Skeletal muscle satellite cell (primary cell): ENCODE results near the gene LAMP1.

Experiments used
- H3K27me3 ChIP-seq: 2 replicates; pipeline ENCODE4 v1.7.0; 2013; ENCODE audit warnings: low read length; ENCODE audit not compliant: control insufficient read depth, insufficient read depth
- H3K36me3 ChIP-seq: 2 replicates; pipeline ENCODE4 v1.7.0; 2013; ENCODE audit warnings: mild to moderate bottlenecking, control low read depth, low read length; ENCODE audit not compliant: insufficient read depth
- H3K4me1 ChIP-seq: 2 replicates; pipeline ENCODE4 v1.7.0; 2013; ENCODE audit warnings: low read length; ENCODE audit not compliant: control insufficient read depth, insufficient read depth
- H3K4me2 ChIP-seq: 2 replicates; pipeline ENCODE4 v1.7.0; 2013; ENCODE audit warnings: mild to moderate bottlenecking, low read length
- H3K4me3 ChIP-seq: 2 replicates; pipeline ENCODE4 v1.7.0; 2013; ENCODE audit warnings: low read length
- H3K9ac ChIP-seq: 2 replicates; pipeline ENCODE4 v1.7.0; 2013; ENCODE audit warnings: mild to moderate bottlenecking, low read depth, low read length, moderate library complexity
- H3K9me3 ChIP-seq: replicated peaks from 2 replicates; pipeline ENCODE4 v1.7.0; 2013; ENCODE audit warnings: mild to moderate bottlenecking, control low read depth, low read length

LAMP1 gene

DNA sequence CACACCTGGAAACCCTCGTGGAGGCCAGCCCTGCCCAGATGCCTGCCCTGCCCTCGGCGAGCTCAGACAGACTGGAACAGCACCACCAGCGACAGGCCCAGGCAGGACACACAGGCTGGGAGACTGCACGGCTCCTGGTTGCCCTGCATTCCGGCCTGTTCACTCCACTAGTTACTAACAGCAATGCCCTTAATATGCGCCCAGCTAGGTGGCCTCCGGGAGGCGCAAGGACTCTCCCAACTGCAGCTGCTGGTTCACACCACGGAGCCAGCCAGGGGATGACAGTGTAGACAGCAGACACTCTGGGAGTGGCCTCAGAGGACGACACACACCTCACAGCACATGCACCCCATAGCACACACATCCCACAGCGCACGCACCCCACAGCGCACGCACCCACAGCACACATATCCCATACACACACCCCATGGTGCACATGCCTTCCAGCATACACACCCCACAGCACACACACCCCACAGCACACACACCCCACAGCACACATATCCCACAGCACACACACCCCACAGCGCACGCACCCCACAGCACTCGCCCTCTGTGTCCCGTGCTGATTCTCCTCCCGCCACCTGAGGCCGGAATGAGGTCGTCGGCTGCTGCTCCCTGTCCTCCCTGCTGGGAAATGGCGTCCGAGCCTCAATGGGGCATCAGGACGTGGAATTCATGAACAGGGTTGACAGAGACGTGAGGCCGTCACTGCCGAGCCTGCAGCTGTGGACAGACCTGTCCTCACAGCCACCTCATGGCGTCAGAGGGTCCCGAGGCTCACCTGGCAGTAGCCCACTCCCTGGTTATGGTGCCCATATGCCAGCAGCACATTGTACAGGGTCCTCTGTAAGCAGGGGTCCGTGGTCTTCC is 53.3 kb downstream of the LAMP1 start:
- H3K4me2 ChIP-seq, result no peak overlapping the region
- H3K9ac ChIP-seq, result no peak overlapping the region
- no peak overlapping the region for H3K4me3 ChIP-seq
- H3K27me3 ChIP-seq, result no peaks in the 10 kb centered on the region
- H3K9me3 ChIP-seq, result no peaks in the 10 kb centered on the region
- no peaks in the 10 kb centered on the region for H3K36me3 ChIP-seq
- H3K4me1 ChIP-seq, result no peaks in the 10 kb centered on the region

DNA sequence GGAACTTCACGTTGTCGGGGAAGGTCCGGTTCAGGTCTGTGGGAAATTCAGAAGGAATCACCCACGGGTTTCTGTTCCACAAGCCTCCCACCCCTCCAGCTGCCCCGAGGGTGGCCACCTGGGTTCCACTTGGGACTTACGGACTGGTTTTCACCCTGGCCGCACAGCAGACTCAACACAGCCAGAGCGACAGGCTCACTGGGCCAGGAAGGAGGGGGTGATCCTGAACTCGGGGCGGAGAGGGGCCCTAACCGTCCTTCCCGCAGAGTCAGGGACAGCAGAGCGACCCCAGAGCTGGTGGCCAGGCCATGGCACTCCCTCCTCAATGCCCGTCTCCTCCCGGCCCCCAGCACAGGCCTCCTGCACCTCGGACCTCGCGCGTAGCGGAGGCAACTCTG is 53.9 kb downstream of the LAMP1 start:
- no peak overlapping the region for H3K4me3 ChIP-seq
- H3K4me2 ChIP-seq, result no peak overlapping the region
- no peaks in the 10 kb centered on the region for H3K4me1 ChIP-seq
- no peaks in the 10 kb centered on the region for H3K27me3 ChIP-seq
- H3K36me3 ChIP-seq, result no peaks in the 10 kb centered on the region
- no peaks in the 10 kb centered on the region for H3K9me3 ChIP-seq
- H3K9ac ChIP-seq, result no peak overlapping the region

DNA sequence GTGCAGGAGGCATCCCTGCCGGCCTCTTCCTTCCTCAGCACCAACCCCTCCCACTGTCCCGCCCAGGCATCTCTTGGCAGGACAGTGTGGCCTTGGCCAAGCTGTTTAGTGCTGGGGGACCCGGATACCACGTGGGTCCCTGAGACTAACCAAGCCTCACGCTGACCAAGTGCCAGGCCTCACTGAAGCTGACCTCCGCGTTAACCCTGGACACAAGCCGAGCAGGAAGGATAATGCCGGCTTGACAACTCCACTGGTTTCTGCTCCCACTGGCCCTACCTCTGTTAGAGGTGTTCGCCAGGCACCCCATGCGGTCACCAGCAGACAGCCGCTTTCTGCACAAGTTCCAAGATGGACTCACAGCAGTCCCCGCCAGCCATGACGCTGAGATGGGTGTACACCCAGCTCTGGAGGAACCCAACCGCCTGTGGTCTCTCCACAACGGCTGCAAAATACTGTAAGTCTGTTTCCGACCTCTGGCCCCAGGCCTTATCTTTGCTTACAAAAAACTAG is 54.5 kb downstream of the LAMP1 start:
- Histone ChIP-seq H3K36me3 (no peaks in the 10 kb centered on the region), H3K4me3 (no peak overlapping the region), H3K9ac (no peak overlapping the region), H3K9me3 (no peaks in the 10 kb centered on the region), H3K4me1 (no peaks in the 10 kb centered on the region), H3K27me3 (no peaks in the 10 kb centered on the region), H3K4me2 (no peak overlapping the region)

DNA sequence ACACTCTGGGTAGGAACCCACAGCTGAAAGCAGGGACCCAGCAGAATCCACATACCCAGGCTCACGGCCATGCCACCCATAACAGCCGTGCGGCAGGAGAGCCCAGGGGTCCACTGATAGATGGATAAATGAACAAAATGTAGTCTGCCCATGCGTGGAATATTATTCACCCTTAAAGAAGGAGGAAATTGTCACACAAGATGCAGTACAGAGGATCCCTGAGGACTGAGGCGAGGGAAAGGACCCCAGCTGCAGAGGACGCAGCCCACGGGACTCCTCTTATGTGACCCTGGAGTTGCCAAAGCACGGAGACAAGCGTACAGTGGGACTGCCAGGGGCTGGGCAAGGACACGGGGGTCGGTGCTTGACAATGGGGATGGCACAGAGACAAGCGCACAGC is 56.2 kb downstream of the LAMP1 start:
- Histone ChIP-seq H3K9ac (no peak overlapping the region), H3K36me3 (no peaks in the 10 kb centered on the region)

DNA sequence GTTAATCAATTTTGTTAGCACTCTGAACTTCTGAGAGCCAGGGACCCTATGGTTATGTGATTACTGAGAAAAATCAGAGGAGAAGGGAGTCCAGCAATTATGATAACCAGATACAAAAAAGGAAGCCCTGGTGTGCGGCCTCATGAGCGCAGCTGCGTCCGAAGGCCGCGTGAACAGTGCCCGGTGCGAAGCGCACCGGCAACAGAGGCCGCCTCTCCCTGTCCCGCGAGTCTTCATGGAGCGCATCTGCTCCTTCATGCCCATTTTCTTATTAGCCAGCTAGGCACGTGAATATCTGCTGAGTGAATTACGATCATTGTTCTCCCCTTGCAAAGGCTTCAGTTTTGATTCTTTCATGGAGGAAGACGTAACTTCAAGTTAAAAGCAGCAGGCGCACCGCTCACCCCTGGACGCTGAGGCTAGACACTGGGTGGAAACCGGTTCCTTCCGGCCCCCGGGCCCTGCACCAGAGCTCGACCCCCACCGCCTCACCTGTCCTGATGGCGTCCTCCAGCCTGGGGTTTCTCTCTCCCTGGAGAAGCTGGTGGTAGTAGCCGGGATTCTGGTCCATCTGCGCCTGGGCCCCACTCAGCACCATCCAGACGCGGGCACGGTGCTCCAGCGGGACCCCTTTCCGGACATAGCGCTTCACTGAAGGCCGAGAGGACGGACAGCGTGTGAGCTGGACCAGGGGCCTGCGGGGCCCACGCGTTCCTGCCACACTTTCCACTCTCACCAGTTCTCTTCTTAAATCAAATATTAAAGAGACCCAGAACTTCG is 58.0 kb downstream of the LAMP1 start:
- H3K9ac ChIP-seq, result no peak overlapping the region
- no peaks in the 10 kb centered on the region for H3K36me3 ChIP-seq
- peaks cover 6% of the 10 kb centered on the region for H3K4me1 ChIP-seq
- no peaks in the 10 kb centered on the region for H3K9me3 ChIP-seq
- peaks cover 4% of the 10 kb centered on the region for H3K27me3 ChIP-seq
- H3K4me3 ChIP-seq, result no peak overlapping the region
- no peak overlapping the region for H3K4me2 ChIP-seq

More for the DNA sequence above, 56.2 kb downstream of the LAMP1 start:
- H3K4me3 ChIP-seq, result no peak overlapping the region
- no peak overlapping the region for H3K4me2 ChIP-seq
- H3K9me3 ChIP-seq, result no peaks in the 10 kb centered on the region
- H3K27me3 ChIP-seq, result no peaks in the 10 kb centered on the region
- peaks cover 6% of the 10 kb centered on the region for H3K4me1 ChIP-seq

DNA sequence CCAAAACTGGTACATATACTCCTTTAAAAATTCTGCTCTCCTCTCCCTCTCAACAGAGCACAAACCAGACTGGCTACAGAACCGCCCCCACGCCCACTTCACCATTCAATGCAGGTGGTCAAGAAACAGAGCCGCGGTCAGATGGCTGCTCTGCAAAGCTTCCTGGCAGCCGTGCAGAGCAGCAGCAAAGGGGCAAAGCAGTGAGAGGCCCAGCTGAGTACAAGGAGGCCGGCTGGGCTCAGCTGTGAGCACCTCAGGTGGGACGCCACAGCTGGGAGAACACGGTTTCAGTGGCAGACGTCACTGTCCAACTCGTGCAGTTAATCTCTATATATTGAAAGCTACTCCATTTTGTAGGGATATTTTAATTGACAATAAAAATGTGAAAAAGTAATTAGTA is 58.6 kb downstream of the LAMP1 start:
- no peaks in the 10 kb centered on the region for H3K36me3 ChIP-seq
- no peak overlapping the region for H3K9ac ChIP-seq
- H3K4me3 ChIP-seq, result no peak overlapping the region
- no peak overlapping the region for H3K4me2 ChIP-seq
- H3K27me3 ChIP-seq, result peaks cover 9% of the 10 kb centered on the region
- peaks cover 6% of the 10 kb centered on the region for H3K4me1 ChIP-seq
- no peaks in the 10 kb centered on the region for H3K9me3 ChIP-seq

DNA sequence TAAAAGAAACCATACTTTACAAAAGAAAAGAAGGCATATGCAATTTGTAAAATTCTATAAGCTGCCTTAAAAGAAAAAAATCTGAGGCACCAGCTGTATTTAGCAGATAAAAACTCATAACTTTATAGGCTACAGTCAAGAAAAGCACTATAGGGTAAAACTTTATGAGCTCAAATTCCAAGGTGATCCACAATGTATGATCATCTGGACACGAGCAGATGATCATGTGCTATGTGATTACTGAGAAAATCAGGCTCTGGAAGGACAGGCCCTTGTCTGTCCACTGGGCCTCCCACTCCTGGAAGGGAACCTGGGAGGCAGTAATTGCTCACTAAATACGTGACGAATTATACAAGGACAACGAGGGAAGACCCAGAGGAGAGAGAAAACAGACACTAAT is 59.6 kb downstream of the LAMP1 start:
- no peak overlapping the region for H3K4me2 ChIP-seq
- no peak overlapping the region for H3K9ac ChIP-seq
- H3K4me1 ChIP-seq, result peaks cover 6% of the 10 kb centered on the region
- H3K27me3 ChIP-seq, result peaks cover 9% of the 10 kb centered on the region
- H3K4me3 ChIP-seq, result no peak overlapping the region
- H3K36me3 ChIP-seq, result no peaks in the 10 kb centered on the region
- H3K9me3 ChIP-seq, result no peaks in the 10 kb centered on the region

DNA sequence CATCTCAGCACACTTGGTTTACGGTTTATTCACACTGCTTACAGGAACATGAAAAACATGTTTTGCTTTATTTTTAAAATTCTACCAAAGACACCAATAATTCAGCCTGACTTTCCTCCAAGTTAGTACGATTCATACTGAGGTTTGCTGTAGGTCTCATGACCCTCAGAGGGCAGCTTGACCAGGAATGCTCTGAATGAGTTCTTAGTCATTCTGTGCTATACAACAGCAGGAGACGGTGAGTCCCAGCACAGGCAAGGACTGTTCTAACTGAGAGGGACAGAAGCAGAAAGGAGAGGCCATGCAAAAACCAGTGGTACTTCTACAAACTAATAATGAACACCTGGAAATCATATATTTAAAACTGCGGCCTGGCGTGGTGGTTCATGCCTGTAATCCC is 60.5 kb downstream of the LAMP1 start:
- Histone ChIP-seq H3K4me2 (no peak overlapping the region), H3K9me3 (no peaks in the 10 kb centered on the region), H3K9ac (no peak overlapping the region), H3K4me3 (no peak overlapping the region), H3K27me3 (peaks cover 12% of the 10 kb centered on the region), H3K4me1 (peaks cover 6% of the 10 kb centered on the region), H3K36me3 (no peaks in the 10 kb centered on the region)

DNA sequence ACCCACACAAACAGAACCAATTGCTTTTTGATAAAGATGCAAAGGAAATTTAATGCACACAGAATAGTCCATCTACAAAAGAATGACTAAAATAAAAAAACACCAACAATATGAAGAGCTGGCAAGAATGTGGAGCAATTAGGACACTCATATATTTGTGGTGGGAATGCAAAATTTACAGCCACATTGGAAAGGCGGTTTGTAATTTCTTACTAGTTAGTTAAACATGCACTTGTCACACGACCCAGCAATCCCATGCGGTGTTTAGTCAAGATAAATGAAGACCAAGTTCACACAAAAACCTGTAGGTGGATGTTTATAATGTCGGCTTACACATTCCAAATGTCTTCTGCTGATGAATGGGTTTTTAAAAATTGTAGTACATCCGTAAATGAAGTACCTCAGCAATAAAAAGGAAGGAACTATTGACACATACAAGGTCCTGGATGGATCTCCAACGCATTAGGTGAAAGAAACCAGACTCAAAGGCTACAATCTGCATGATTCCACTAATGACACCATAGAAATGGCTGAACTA is 61.7 kb downstream of the LAMP1 start:
- Histone ChIP-seq H3K9ac (no peak overlapping the region), H3K4me1 (peaks cover 10% of the 10 kb centered on the region), H3K9me3 (no peaks in the 10 kb centered on the region), H3K4me3 (no peak overlapping the region), H3K4me2 (no peak overlapping the region), H3K27me3 (peaks cover 21% of the 10 kb centered on the region), H3K36me3 (no peaks in the 10 kb centered on the region)

DNA sequence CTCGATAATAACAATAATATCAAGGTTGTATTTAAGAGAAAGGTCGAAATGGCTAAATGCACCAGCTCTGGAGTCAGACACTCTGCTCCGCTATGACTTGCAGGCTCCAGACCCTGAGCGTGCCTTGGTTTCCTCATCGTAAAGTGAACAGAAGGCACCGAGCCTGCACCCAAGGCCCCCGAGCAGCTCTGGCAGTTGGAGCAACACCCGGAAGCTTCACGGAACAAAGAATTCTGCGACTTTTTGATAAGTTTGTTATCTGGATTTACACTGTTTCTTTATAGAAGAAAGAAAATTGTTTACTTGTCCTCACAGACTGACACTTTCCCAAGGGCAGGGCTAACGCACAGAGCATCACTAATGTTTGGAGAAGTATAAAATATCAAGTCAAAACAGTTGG is 62.5 kb downstream of the LAMP1 start:
- Histone ChIP-seq H3K4me1 (peaks cover 10% of the 10 kb centered on the region), H3K4me3 (no peak overlapping the region), H3K9ac (no peak overlapping the region), H3K9me3 (no peaks in the 10 kb centered on the region), H3K36me3 (no peaks in the 10 kb centered on the region), H3K27me3 (peaks cover 22% of the 10 kb centered on the region), H3K4me2 (no peak overlapping the region)

DNA sequence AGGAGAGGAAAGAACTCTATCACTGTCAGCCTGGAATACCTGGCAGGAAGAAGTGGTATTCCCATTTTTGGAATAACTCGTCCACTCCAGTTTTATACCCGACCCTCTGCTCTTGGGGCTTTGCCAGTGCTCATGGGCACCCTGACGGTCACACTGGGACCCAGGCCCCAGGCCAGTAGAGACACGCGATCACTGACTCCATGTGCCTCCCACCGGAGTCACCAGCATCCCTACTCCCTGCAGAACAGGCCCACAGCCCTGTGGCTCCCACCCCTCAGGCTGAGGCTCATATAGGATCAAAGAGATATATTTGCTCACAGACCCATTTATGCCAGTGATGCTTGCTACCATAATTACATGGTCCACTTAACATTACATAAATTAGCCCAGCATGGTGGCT is 63.4 kb downstream of the LAMP1 start:
- no peak overlapping the region for H3K4me3 ChIP-seq
- H3K27me3 ChIP-seq, result peaks cover 26% of the 10 kb centered on the region
- no peaks in the 10 kb centered on the region for H3K36me3 ChIP-seq
- H3K4me2 ChIP-seq, result no peak overlapping the region
- peaks cover 13% of the 10 kb centered on the region for H3K4me1 ChIP-seq
- H3K9me3 ChIP-seq, result no peaks in the 10 kb centered on the region
- no peak overlapping the region for H3K9ac ChIP-seq
